ENCODE measurements around the gene JOSD1. TPM values are rescaled to one million over a fixed set of nuclear protein-coding genes. Genes with fewer than 3 reads are reported as not detected.
"Not testable (repeated sequence)": the region's sequence is repeated elsewhere in the genome, so short reads cannot be mapped to it uniquely, and the experiment has no call there.

Gene JOSD1
- total RNA-seq, 2 donors from 2014 or later, result 70.0 to 79.0 TPM

DNA sequence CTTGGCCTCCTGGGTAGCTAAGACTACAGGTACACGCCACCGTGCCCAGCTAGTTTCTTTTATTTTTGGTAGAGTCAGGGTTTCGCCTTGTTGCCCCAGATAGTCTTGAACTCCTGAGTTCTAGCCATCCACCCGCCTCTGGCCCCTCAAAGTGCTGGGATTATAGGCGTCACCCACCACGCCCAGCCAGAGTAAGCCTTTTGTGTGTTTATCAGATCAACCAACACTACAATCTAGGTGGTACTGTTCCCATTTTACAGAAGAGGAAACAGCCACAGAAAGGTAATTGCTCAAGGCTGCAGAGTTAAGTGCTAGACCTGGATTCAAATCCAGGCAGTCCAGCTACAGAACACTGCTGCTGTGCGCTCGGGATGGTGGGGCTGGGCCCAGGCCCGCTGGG lies 15.8 kb downstream of the JOSD1 start:
- DNase-seq (ENCODE audit: low spot score in 2 of 2) (no peak), ATAC-seq (no peak)
- no peaks in the 10 kb centered on the region for H3K9me3 Mint-ChIP-seq
- peak overlapping the region in 1 of 2 donors; percentile 22 for H3K27ac Mint-ChIP-seq
- H3K36me3 Mint-ChIP-seq, result peaks cover 21 to 27% of the 10 kb centered on the region in 2 donors

DNA sequence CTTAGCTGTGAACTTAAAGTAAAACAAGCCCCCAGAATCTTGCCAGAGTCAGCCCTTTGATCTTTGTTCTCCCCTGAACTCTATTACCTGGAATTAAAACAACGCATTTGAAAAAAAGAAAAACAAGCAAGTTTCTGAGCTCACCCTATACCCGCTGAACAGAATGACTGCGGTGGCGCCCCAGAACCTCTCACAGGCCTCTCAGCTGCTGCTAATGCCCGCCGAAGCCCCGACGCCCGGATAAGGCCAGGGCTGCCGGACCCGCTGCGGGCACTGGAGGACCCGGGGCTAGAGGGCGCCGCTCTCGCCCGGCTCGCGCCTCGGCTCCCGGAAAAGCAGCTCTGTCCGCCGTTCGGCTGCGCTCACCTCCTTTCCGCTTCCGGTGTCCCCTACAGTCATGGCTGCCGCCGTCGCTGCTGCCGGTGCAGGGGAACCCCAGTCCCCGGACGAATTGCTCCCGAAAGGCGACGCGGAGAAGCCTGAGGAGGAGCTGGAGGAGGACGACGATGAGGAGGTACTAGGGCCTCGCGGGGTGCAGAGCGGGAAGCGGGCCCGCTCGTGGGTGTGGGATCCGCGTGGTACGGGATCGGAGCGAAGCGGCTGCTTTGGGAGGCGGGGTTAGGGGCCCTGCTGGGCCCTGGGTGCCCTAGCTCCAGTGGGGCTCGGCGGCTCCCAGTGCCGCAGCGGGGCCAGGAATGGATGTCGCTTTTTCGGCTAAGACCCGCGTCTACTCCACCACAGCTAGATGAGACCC lies 19.0 kb downstream of the JOSD1 start, which contains the start of gene TOMM22:
TOMM22 (plus strand) TSS at position 376 of the 754 bp plus-strand sequence; CDS start at position 398, 22 bp downstream.
- H3K9me3 Mint-ChIP-seq, result no peaks in the 10 kb centered on the region
- H3K27ac Mint-ChIP-seq, result peak within 1 kb of the TSS; percentile 96 to 98
- DNase-seq (ENCODE audit: low spot score in 2 of 2) (peak; percentile 85 to 89), ATAC-seq (peak; percentile 99)
- peaks cover 21 to 27% of the 10 kb centered on the region in 2 donors for H3K36me3 Mint-ChIP-seq

DNA sequence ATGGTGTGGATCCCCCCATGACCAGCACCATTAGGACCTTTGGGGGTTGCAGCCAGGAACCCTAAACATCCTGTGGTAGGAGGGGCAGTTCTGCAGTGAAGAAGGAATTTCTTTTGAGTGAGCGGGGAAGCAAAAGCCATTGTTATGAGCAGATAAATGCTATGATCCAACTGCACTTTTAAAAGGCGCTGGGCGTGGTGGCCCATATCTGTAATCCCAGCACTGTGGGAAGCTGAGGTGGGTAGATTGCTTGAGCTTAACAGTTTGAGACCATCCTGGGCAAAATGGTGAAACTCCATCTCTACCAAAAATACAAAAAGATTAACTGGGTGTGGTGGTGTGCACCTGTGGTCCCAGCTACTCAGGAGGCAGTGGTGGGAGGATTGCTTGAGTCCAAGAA lies 24.9 kb downstream of the JOSD1 start:
- ATAC-seq (no peak), DNase-seq (ENCODE audit: low spot score in 2 of 2) (no peak)
- Mint-ChIP-seq H3K27ac (no peak overlapping the region), H3K36me3 (peaks cover 5 to 13% of the 10 kb centered on the region in 2 donors), H3K9me3 (no peaks in the 10 kb centered on the region)

DNA sequence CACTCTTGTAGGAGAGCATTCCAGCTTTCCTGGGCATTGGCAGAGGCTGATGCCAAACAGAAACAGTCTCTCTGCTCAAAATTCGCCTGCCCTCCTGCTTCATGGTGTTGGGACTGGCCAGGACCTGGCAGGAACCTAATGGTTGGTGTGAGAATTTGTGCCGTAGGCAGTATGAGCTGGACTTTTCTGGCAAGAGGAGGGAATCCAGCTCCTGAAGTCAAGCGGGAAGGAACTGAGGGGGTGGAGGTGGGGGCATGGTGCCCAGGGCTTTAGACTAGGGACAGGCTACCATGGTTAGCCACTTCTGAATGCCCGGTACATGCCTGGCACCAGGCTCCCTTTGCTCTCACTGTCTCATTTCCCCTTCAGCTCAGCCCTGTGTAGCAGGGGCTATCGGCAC lies 25.9 kb downstream of the JOSD1 start:
- Mint-ChIP-seq H3K27ac (peak overlapping the region in 1 of 2 donors; percentile 72), H3K9me3 (no peaks in the 10 kb centered on the region), H3K36me3 (peaks cover 8 to 13% of the 10 kb centered on the region in 2 donors)
- ATAC-seq, result no peak
- DNase-seq (ENCODE audit: low spot score in 2 of 2), result no peak

DNA sequence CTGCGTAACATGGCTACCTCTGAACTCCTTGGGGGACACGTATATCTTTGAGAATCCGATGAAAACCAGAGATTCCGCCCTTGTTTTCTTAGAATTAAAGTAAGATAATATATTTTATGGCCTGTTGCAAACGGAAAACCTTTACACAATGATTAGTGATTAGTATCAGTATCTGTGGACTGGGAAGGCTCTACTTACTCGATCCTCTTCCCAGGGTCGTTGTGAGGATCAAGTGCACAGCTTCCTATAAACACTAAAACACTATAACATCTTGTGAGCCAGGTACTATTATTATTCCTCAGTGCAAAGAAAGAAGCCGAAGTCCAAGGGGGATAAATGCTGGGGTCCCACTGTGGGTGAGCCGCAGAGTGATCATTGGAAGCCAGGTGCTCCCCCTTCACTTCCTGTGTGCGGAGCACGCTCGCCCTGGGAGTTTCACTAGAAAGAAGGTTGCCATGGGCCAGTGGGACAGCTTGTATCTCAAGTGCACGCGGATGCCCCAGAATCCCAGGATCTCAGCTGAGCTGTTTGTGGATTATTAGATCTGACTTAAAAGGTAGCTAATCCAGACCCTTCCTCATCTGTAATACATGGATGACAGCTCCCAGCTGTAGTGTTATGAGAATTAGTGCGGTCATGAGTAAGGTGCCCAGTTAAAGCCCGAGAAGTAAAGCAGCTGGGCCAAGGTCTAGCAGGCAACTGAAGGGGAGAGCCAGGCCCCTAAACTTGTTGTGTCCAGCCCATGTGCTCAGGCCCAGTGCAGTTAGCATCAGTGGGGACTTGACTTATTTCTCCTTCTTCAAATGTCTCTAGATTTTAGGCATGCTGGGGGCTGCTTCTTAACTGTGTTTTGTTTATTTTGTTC lies 43.5 kb downstream of the JOSD1 start:
- H3K27ac Mint-ChIP-seq, result peak overlapping the region; percentile 98
- H3K36me3 Mint-ChIP-seq, result no peaks in the 10 kb centered on the region
- DNase-seq (ENCODE audit: low spot score in 2 of 2), result peak; percentile 43 to 67
- H3K9me3 Mint-ChIP-seq, result no peaks in the 10 kb centered on the region
- peak; percentile 36 to 59 for ATAC-seq

DNA sequence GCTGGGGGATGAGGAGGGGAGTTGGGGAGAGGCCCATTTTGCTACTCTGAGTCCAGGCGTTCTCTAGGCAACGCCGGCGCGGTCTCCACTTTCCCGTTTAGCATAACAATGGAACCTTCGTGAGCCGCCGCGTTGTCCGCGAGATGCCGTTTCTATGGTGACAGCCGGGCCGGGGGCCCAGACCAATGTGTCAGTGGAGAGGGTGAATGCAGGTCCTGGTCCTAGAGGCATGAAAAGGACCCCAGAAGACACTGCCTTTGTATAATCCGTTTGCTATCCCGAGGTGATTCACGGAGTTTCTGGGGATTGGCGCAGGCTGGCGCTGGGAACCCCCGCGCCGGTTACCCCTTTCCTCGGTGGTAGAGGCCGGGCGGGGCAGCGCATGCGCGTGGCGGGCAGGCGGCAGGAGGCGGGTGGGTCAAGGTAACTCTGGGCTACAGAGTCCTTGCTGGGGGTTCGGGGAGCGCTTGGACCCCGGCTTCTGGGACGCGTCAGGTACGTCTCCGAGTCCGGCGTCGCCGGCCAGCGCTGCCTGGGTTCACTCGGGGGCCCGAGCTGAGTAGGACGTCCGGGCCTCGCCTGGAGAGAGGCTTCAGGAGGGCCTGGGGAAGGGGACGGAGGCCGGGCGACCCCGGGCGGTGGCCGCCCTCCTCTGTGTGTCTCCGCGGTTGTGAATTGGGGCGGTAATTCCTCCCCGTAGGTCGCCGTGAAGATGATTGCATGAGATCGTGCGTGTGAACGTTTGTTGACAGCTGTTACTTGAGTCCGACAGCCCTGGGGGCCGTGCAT lies 44.3 kb downstream of the JOSD1 start, which contains the start of the genes CBY1 and FAM227A:
CBY1 (plus strand) TSS at position 383 of the 789 bp plus-strand sequence. CDS start 11,417 bp downstream, outside the sequence.
FAM227A (minus strand) TSS at position 137 of the 789 bp plus-strand sequence. CDS start 6,224 bp downstream, outside the sequence.
- DNase-seq (ENCODE audit: low spot score in 2 of 2) (peak; percentile 87 to 92), ATAC-seq (peak; percentile 85 to 89)
- H3K36me3 Mint-ChIP-seq, result no peaks in the 10 kb centered on the region
- H3K9me3 Mint-ChIP-seq, result no peaks in the 10 kb centered on the region
- peak within 1 kb of the TSS; percentile 98 for H3K27ac Mint-ChIP-seq

DNA sequence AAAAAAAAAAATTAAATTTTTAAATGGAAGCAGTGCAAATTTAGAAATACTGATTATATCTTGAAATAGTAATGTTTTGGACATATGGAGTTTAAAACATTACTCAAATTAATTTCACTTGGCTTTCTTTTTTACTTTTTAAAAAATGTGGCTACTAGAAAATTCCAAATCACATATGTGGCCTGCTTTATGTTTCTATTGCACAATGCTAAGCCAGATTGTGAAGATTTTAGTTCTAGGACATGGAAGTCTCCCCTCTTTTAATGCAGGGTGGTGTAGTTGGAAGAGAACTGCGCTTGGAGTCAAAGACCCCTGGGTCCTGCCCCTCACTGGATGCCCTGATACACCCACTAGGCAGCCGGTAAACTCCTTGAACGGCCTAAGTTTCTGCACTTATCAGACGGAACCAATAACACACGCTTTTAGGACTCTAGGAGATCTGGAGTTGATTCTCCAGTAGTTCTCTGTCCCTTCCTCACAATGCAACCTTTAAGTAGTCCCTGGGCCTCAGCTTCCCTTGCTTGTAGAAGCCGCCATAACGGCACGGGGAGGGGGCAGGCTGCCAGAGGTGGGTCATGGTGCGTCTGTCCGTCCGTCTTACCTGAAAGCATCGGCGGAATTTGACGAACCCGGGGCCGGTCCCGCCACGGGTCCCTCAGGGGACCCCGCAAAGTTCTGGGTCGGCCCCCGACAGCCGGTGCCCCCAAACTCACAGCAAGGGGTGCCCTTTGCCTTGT lies 45.1 kb downstream of the JOSD1 start:
- ATAC-seq (peak in 1 of 2 donors; percentile 1), DNase-seq (ENCODE audit: low spot score in 2 of 2) (no peak)
- Mint-ChIP-seq H3K36me3 (no peaks in the 10 kb centered on the region), H3K9me3 (no peaks in the 10 kb centered on the region), H3K27ac (peak overlapping the region; percentile 98)

DNA sequence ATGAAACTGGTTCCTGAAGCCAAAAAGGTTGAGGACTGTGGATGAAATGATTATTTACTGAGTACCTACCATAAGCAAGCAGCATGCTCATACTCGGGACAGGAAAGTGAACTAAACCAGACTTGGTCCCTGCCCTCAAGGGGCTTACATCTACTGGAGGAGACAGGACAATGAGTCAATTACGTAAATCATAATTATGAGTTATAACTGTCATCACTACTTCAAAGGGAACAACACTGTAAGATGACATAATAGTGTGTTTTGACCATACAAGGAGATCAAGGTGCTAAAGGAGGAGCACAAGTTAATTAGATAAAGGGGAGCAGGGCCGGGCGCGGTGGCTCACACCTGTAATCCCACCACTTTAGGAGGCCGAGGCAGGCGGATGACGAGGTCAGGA lies 47.0 kb downstream of the JOSD1 start:
- Mint-ChIP-seq H3K27ac (no peak overlapping the region), H3K9me3 (no peaks in the 10 kb centered on the region), H3K36me3 (no peaks in the 10 kb centered on the region)

DNA sequence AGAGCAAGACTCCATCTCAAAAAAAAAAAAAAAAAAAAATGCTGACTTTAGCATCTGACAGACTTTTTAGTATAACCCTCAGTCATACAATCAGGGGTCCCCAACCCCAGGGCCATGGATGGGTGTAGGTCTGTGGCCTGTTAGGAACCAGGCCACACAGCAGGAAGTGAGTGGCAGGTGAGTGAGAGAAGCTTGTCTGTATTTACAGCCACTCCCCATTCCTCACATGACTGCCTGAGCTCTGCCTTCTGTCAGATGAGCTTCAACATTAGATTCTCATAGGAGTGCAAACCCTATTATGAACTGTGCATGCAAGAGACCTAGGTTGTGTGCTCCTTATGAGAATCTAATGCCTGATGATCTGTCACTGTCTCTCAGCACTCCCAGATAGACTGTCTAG lies 47.9 kb downstream of the JOSD1 start:
- no peak for ATAC-seq
- H3K9me3 Mint-ChIP-seq, result no peaks in the 10 kb centered on the region
- no peak overlapping the region for H3K27ac Mint-ChIP-seq
- DNase-seq (ENCODE audit: low spot score in 2 of 2), result no peak
- H3K36me3 Mint-ChIP-seq, result no peaks in the 10 kb centered on the region

More for the DNA sequence above, 47.0 kb downstream of the JOSD1 start:
- no peak for ATAC-seq
- DNase-seq (ENCODE audit: low spot score in 2 of 2), result no peak

DNA sequence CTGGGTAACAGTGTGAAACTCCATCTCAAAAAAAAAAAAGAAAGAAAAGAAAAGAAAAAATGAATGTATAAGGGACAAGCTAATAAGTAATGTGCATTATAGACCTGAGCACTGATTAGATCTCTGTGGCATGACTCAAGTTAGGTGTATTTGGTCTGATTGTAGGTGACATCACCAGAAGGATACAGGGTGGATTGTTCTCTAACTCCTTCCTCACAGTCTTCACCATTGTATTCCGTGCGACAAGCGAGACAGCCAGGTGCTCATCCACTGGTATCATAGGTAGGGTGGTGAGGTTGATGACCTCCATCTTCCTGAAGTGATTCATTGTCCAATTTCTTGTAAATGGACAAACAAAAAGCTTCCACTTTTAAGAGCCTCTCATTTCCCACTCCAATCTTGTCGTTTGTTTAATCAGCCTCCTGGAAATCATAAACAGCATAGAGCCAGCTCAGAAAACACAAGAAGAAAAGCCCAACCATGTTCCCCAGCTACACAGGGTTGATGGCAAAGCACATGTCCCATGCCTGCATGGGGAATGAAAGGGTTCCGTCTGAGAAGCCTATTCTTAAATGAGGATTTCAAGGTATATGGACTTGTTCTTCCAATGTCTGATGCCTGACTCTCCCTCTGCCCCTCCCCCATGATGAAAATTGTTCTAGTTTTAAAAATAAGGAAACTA lies 50.8 kb downstream of the JOSD1 start:
- DNase-seq (ENCODE audit: low spot score in 2 of 2) (no peak), ATAC-seq (no peak)
- Mint-ChIP-seq H3K9me3 (no peaks in the 10 kb centered on the region), H3K27ac (no peak overlapping the region), H3K36me3 (no peaks in the 10 kb centered on the region)

DNA sequence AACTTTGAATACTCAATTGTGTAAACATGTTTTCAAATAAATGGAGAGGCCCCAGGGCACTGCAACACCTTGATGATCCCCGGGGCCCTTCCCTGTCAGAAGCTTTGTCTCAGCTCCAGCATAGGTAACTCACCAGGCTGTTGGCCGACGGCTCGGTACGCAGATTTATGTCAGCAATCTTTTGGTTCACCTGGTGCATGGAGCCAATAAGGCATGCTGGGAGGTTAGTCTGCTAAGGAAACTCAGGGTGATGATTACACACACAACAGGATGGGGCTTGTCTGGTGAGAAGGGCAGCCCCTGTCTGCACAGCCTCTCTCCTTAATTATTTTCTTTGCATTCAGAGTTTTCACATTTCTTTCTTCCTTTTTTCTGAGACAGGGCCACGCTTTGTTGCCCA lies 55.3 kb downstream of the JOSD1 start:
- Mint-ChIP-seq H3K36me3 (no peaks in the 10 kb centered on the region), H3K9me3 (no peaks in the 10 kb centered on the region), H3K27ac (no peak overlapping the region)
- ATAC-seq (no peak), DNase-seq (ENCODE audit: low spot score in 2 of 2) (no peak)

DNA sequence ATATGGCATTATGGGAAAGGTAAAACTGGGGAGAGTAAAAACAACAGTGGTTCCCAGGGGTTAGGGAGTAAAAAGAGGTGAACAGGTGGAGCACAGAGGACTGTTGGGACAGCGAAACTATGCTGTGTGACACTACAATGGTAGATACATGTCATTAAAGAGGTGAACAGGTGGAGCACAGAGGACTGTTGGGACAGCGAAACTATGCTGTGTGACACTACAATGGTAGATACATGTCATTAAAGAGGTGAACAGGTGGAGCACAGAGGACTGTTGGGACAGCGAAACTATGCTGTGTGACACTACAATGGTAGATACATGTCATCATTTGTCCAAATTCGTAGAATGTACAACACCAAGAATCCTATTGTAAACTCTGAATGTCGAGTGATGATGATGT lies 56.5 kb downstream of the JOSD1 start:
- not testable (repeated sequence) for H3K36me3 Mint-ChIP-seq

DNA sequence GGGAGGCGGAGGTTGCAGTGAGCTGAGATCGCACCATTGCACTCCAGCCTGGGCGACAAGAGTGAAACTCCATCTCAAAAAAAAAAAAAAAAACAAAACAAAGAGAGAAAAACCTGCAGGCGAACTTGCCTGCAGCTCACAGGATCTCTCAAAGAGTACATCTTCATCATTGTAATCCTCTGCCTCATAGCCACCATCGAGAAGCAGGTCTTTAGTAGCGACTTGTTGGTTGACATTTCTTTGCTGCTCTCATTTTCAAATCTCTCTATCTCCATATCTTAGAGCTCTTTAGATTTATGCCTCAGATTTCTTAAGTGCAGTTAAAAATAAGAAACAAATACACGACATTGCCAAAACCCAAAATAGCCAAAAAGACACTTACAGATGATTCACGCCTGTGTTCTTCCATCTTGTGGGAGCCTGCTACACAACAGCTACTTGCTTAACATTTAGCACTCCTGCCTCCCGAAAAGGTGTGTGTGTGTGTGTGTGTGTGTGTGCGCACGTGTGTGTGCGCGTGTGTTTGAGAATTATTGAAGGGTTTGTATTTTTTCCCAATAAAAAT lies 59.2 kb downstream of the JOSD1 start:
- DNase-seq (ENCODE audit: low spot score in 2 of 2) (no peak), ATAC-seq (no peak)
- no peaks in the 10 kb centered on the region for H3K9me3 Mint-ChIP-seq
- no peak overlapping the region for H3K27ac Mint-ChIP-seq
- H3K36me3 Mint-ChIP-seq, result no peaks in the 10 kb centered on the region

More for the DNA sequence above, 56.5 kb downstream of the JOSD1 start:
- DNase-seq (ENCODE audit: low spot score in 2 of 2); H3K9me3 Mint-ChIP-seq; H3K27ac Mint-ChIP-seq: not testable (repeated sequence)
- peak in 1 of 2 donors; percentile 57 for ATAC-seq

DNA sequence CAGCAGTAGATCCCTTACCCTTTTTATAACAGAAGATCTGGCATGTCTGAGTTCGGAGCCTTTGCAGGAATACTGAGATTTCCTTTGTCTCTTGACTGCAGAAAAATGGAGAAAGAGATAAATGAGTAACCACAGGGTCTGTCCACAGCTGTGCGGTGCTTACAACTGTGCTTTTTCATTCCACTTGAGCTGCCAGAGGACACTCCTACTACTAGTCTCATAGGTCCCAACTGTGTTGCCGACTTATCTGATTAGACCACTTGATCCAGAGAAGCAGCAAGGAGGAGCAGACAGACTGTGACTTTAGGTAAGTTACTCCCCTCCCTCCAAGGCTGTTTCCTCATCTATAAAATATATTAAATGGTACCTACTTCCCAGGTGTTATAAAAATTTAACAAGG lies 62.0 kb downstream of the JOSD1 start:
- DNase-seq (ENCODE audit: low spot score in 2 of 2) (no peak), ATAC-seq (no peak)
- Mint-ChIP-seq H3K27ac (no peak overlapping the region), H3K9me3 (no peaks in the 10 kb centered on the region), H3K36me3 (no peaks in the 10 kb centered on the region)

DNA sequence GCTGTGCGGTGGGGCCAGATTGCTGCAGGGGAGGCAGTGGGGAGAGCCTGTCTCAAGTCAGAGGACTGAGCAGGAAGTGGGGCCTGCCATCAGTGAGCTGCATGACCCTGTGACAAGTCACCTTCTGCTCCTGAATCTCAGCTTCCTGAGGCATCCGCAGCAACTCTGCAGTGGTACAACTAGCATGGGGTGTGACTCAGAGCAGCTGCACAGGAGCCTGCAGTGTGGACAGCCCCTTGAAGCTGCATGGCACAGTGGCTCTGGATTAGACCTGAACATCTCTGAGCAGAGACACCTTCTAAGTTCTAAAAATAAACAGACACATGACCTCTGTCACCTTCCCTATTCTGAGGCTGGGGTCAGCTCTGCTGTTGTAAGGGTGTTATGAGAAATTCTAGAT lies 62.5 kb downstream of the JOSD1 start:
- Mint-ChIP-seq H3K27ac (peak overlapping the region in 1 of 2 donors; percentile 13), H3K9me3 (no peaks in the 10 kb centered on the region), H3K36me3 (no peaks in the 10 kb centered on the region)
- DNase-seq (ENCODE audit: low spot score in 2 of 2), result no peak
- ATAC-seq, result no peak

Measured in activated naive CD4-positive, alpha-beta T cell treated with anti-CD3 and anti-CD28 coated beads, Interleukin-2, amount 50 U/mL, for 72 hours (primary cell).